ENCODE measurements around the gene TBX2.
"Not testable (repeated sequence)": the region's sequence is repeated elsewhere in the genome, so short reads cannot be mapped to it uniquely, and the experiment has no call there.

The TBX2 gene

GRCh38 chr17:61353615-61354014 lies 46.0 kb upstream of the TBX2 start:
- H3K4me1 ChIP-seq (ENCODE audit: control insufficient read depth in 1 of 2, insufficient read depth in 2 of 2, low read length in 2 of 2), result peaks cover 10 to 14% of the 10 kb centered on the region in 2 experiments
- no peak overlapping the region for H4K91ac ChIP-seq (ENCODE audit: low read depth, low read length)
- H2AFZ ChIP-seq (ENCODE audit: insufficient read depth, low read length, poor library complexity), result no peak overlapping the region
- no peaks in the 10 kb centered on the region for H3K9me3 ChIP-seq (ENCODE audit: insufficient read depth, low read depth, low read length)
- H3K4ac ChIP-seq (ENCODE audit: low read depth, low read length), result no peak overlapping the region
- no peak overlapping the region for H2BK5ac ChIP-seq (ENCODE audit: low read depth, low read length, poor library complexity)
- H3K9ac ChIP-seq (ENCODE audit: low read length), result no peak overlapping the region
- no peak overlapping the region for H2BK120ac ChIP-seq (ENCODE audit: insufficient read depth, low read length, poor library complexity)
- no peak overlapping the region for H4K12ac ChIP-seq (ENCODE audit: low read depth, low read length)
- H3K4me3 ChIP-seq (ENCODE audit: low read depth, low read length), result no peak overlapping the region
- no peak overlapping the region for H3K27ac ChIP-seq (ENCODE audit: low read depth, low read length)
- H4K8ac ChIP-seq (ENCODE audit: low read depth, low read length), result no peak overlapping the region
- no peak for DNase-seq
- no peak overlapping the region for H3K4me2 ChIP-seq (ENCODE audit: low read length)
- no peaks in the 10 kb centered on the region for H3K27me3 ChIP-seq (ENCODE audit: insufficient read depth, low read length)
- no peaks in the 10 kb centered on the region for H3K36me3 ChIP-seq (ENCODE audit: control insufficient read depth in 1 of 2, insufficient read depth in 2 of 2, low read length in 2 of 2)
- H3K18ac ChIP-seq (ENCODE audit: low read length), result no peak overlapping the region
- H3K14ac ChIP-seq (ENCODE audit: low read length), result no peak overlapping the region
- peak overlapping the region; percentile 16 for H2BK12ac ChIP-seq (ENCODE audit: low read length)
- H3K79me2 ChIP-seq (ENCODE audit: control insufficient read depth, insufficient read depth, low read length, poor library complexity), result no peaks in the 10 kb centered on the region
- H3K79me1 ChIP-seq (ENCODE audit: low read length), result no peaks in the 10 kb centered on the region
- no peak overlapping the region for H2AK5ac ChIP-seq (ENCODE audit: low read length)
- WGBS (ENCODE audit: extremely low coverage, insufficient coverage, insufficient read length), result no CpG with 5 or more reads among the region's 12 CpGs
- no peak overlapping the region for H3K23ac ChIP-seq (ENCODE audit: low read length)

GRCh38 chr17:61354895-61355874 lies 44.5 kb upstream of the TBX2 start:
- Histone ChIP-seq H3K79me2 (ENCODE audit: control insufficient read depth, insufficient read depth, low read length, poor library complexity) (no peaks in the 10 kb centered on the region), H3K27me3 (ENCODE audit: insufficient read depth, low read length) (no peaks in the 10 kb centered on the region), H3K9ac (ENCODE audit: low read length) (no peak overlapping the region), H3K4me3 (ENCODE audit: low read depth, low read length) (no peak overlapping the region), H3K9me3 (ENCODE audit: insufficient read depth, low read depth, low read length) (no peaks in the 10 kb centered on the region), H3K4me1 (ENCODE audit: control insufficient read depth in 1 of 2, insufficient read depth in 2 of 2, low read length in 2 of 2) (peaks cover 10 to 14% of the 10 kb centered on the region in 2 experiments), H3K23ac (ENCODE audit: low read length) (no peak overlapping the region), H3K4ac (ENCODE audit: low read depth, low read length) (no peak overlapping the region), H3K14ac (ENCODE audit: low read length) (no peak overlapping the region), H3K4me2 (ENCODE audit: low read length) (no peak overlapping the region), H4K12ac (ENCODE audit: low read depth, low read length) (no peak overlapping the region), H2BK120ac (ENCODE audit: insufficient read depth, low read length, poor library complexity) (no peak overlapping the region), H3K18ac (ENCODE audit: low read length) (no peak overlapping the region), H2AK5ac (ENCODE audit: low read length) (no peak overlapping the region), H3K79me1 (ENCODE audit: low read length) (no peaks in the 10 kb centered on the region), H2BK12ac (ENCODE audit: low read length) (no peak overlapping the region), H2AFZ (ENCODE audit: insufficient read depth, low read length, poor library complexity) (no peak overlapping the region), H3K27ac (ENCODE audit: low read depth, low read length) (no peak overlapping the region), H2BK5ac (ENCODE audit: low read depth, low read length, poor library complexity) (no peak overlapping the region), H3K36me3 (ENCODE audit: control insufficient read depth in 1 of 2, insufficient read depth in 2 of 2, low read length in 2 of 2) (no peaks in the 10 kb centered on the region), H4K91ac (ENCODE audit: low read depth, low read length) (no peak overlapping the region), H4K8ac (ENCODE audit: low read depth, low read length) (no peak overlapping the region)
- WGBS (ENCODE audit: extremely low coverage, insufficient coverage, insufficient read length), result no CpG with 5 or more reads among the region's 10 CpGs
- no peak for DNase-seq

DNA sequence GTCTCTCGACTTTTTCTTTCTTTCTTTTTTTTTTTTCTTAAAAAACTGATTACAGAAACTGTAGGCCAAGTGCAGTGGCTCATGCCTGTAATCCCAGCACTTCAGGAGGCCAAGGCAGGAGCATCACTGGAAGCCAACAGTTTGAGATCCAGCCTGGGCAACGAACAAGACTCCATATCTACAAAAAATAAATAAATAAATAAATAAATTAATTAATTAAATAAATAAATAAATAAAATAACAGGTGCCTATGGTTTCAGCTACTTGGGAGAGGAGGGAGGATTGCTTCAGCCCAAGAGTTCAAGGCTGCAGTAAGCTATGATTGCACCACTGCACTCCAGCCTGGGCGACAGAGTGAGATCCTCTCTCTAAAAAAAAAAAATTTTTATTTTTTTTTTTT lies 42.6 kb upstream of the TBX2 start:
- no CpG with 5 or more reads among the region's 3 CpGs for WGBS (ENCODE audit: extremely low coverage, insufficient coverage, insufficient read length)
- not testable (repeated sequence) for H3K79me2 ChIP-seq (ENCODE audit: control insufficient read depth, insufficient read depth, low read length, poor library complexity); H3K23ac ChIP-seq (ENCODE audit: low read length); H2BK12ac ChIP-seq (ENCODE audit: low read length); H2AFZ ChIP-seq (ENCODE audit: insufficient read depth, low read length, poor library complexity); H3K27ac ChIP-seq (ENCODE audit: low read depth, low read length); H2AK5ac ChIP-seq (ENCODE audit: low read length); H2BK5ac ChIP-seq (ENCODE audit: low read depth, low read length, poor library complexity); H4K8ac ChIP-seq (ENCODE audit: low read depth, low read length); H3K9me3 ChIP-seq (ENCODE audit: insufficient read depth, low read depth, low read length); DNase-seq; H3K36me3 ChIP-seq (ENCODE audit: control insufficient read depth in 1 of 2, insufficient read depth in 2 of 2, low read length in 2 of 2); H3K4ac ChIP-seq (ENCODE audit: low read depth, low read length); H3K27me3 ChIP-seq (ENCODE audit: insufficient read depth, low read length); H2BK120ac ChIP-seq (ENCODE audit: insufficient read depth, low read length, poor library complexity); H3K79me1 ChIP-seq (ENCODE audit: low read length); H3K14ac ChIP-seq (ENCODE audit: low read length); H4K12ac ChIP-seq (ENCODE audit: low read depth, low read length); H4K91ac ChIP-seq (ENCODE audit: low read depth, low read length); H3K9ac ChIP-seq (ENCODE audit: low read length); H3K18ac ChIP-seq (ENCODE audit: low read length); H3K4me2 ChIP-seq (ENCODE audit: low read length); H3K4me3 ChIP-seq (ENCODE audit: low read depth, low read length)
- peaks cover 10 to 14% of the 10 kb centered on the region in 2 experiments for H3K4me1 ChIP-seq (ENCODE audit: control insufficient read depth in 1 of 2, insufficient read depth in 2 of 2, low read length in 2 of 2)

DNA sequence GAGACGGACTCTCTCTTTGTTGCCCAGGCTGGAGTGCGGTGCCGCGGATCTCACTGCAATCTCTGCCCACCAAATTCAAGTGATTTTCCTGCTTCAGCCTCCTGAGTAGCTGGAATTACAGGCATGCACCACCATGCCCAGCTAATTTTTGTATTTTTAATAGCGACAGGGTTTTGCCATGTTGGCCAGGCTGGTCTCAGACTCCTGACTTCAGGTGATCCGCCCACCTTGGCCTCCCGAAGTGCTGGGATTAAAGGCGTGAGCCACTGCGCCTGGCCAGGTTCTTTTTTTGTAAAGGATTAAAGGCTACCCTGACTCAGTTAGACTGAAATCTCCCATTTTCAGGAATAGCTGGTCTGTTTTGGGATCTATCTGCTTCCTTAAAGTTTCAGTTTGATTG lies 40.1 kb upstream of the TBX2 start:
- H3K79me2 ChIP-seq (ENCODE audit: control insufficient read depth, insufficient read depth, low read length, poor library complexity); H4K12ac ChIP-seq (ENCODE audit: low read depth, low read length); H2BK120ac ChIP-seq (ENCODE audit: insufficient read depth, low read length, poor library complexity); H3K4ac ChIP-seq (ENCODE audit: low read depth, low read length); H4K8ac ChIP-seq (ENCODE audit: low read depth, low read length); H3K27me3 ChIP-seq (ENCODE audit: insufficient read depth, low read length); H3K9me3 ChIP-seq (ENCODE audit: insufficient read depth, low read depth, low read length); H3K79me1 ChIP-seq (ENCODE audit: low read length); H4K91ac ChIP-seq (ENCODE audit: low read depth, low read length); H3K9ac ChIP-seq (ENCODE audit: low read length); H2BK5ac ChIP-seq (ENCODE audit: low read depth, low read length, poor library complexity); H2AK5ac ChIP-seq (ENCODE audit: low read length); H3K14ac ChIP-seq (ENCODE audit: low read length); DNase-seq; H3K18ac ChIP-seq (ENCODE audit: low read length); H2AFZ ChIP-seq (ENCODE audit: insufficient read depth, low read length, poor library complexity); H3K4me3 ChIP-seq (ENCODE audit: low read depth, low read length); H3K4me2 ChIP-seq (ENCODE audit: low read length); H3K23ac ChIP-seq (ENCODE audit: low read length); H3K27ac ChIP-seq (ENCODE audit: low read depth, low read length); H3K4me1 ChIP-seq (ENCODE audit: control insufficient read depth in 1 of 2, insufficient read depth in 2 of 2, low read length in 2 of 2); H2BK12ac ChIP-seq (ENCODE audit: low read length); H3K36me3 ChIP-seq (ENCODE audit: control insufficient read depth in 1 of 2, insufficient read depth in 2 of 2, low read length in 2 of 2): not testable (repeated sequence)
- WGBS (ENCODE audit: extremely low coverage, insufficient coverage, insufficient read length), result no CpG with 5 or more reads among the region's 9 CpGs

All from trophoblast cell (in vitro differentiated cells and primary cell).